ENCODE measurements around the gene EPAS1. TPM values are rescaled to one million over a fixed set of nuclear protein-coding genes. Genes with fewer than 3 reads are reported as not detected.
A peak's percentile ranks its signal among the peaks of the same experiment; 100 is the strongest.

The EPAS1 gene
- total and polyA plus RNA-seq, 8 donors, result 35.6 to 165 (median 76.0) TPM

GRCh38 chr2:46334389-46335271, 37.4 kb downstream of the EPAS1 start:
- H3K4me3 ChIP-seq, result peak overlapping the region in 1 of 4 donors; percentile 21
- peak overlapping the region in 3 of 4 donors; percentile 6 to 75 (median 69) for H3K27ac ChIP-seq
- no peak for DNase-seq
- no peaks in the 10 kb centered on the region for H3K9me3 ChIP-seq
- WGBS, 2 donors, result 56 to 63% methylated on average over 6 of the region's 6 CpGs
- H3K27me3 ChIP-seq, result no peaks in the 10 kb centered on the region
- H3K36me3 ChIP-seq, result no peaks in the 10 kb centered on the region
- H3K4me1 ChIP-seq, result peaks cover 86 to 94% (median 89%) of the 10 kb centered on the region in 3 donors
- ATAC-seq, result no peak
- no peak for FAIRE-seq
- no peak for TF ChIP-seq CTCF (IDR thresholded peaks at IDR 0.05)
- intact Hi-C loops (cut with DNase I), result no loop called here

GRCh38 chr2:46335391-46336282, 38.4 kb downstream of the EPAS1 start:
- DNase-seq (peak in 3 of 6 donors; percentile 42 to 61 (median 51)), FAIRE-seq (no peak), ATAC-seq (peak; percentile 34 to 51 (median 44))
- Histone ChIP-seq H3K9me3 (no peaks in the 10 kb centered on the region), H3K27me3 (no peaks in the 10 kb centered on the region), H3K36me3 (no peaks in the 10 kb centered on the region), H3K27ac (peak overlapping the region; percentile 43 to 75 (median 58)), H3K4me3 (peak overlapping the region in 2 of 4 donors; percentile 15 to 21), H3K4me1 (peaks cover 85 to 93% (median 89%) of the 10 kb centered on the region in 3 donors)
- intact Hi-C loops (cut with DNase I), result no loop called here
- WGBS, 2 donors, result 9 to 10% methylated on average over 22 of the region's 22 CpGs
- no peak for TF ChIP-seq CTCF (IDR thresholded peaks at IDR 0.05)

GRCh38 chr2:46336283-46336959, 39.2 kb downstream of the EPAS1 start:
- intact Hi-C loops (cut with DNase I), result no loop called here
- FAIRE-seq (no peak), DNase-seq (no peak), ATAC-seq (peak in 3 of 4 donors; percentile 2 to 8 (median 7))
- Histone ChIP-seq H3K27me3 (no peaks in the 10 kb centered on the region), H3K36me3 (no peaks in the 10 kb centered on the region), H3K4me1 (peaks cover 79 to 85% (median 82%) of the 10 kb centered on the region in 3 donors), H3K9me3 (no peaks in the 10 kb centered on the region), H3K4me3 (no peak overlapping the region), H3K27ac (peak overlapping the region; percentile 43 to 75 (median 58))
- TF ChIP-seq CTCF (IDR thresholded peaks at IDR 0.05), result no peak
- WGBS, 2 donors, result 24 to 25% methylated on average over 4 of the region's 4 CpGs

GRCh38 chr2:46337208-46337994, 40.2 kb downstream of the EPAS1 start:
- WGBS, 2 donors, result 43 to 46% methylated on average over 11 of the region's 11 CpGs
- H3K4me3 ChIP-seq, result no peak overlapping the region
- peak; percentile 41 to 56 (median 45) for ATAC-seq
- peak overlapping the region in 3 of 4 donors; percentile 23 to 75 (median 69) for H3K27ac ChIP-seq
- no peaks in the 10 kb centered on the region for H3K27me3 ChIP-seq
- H3K4me1 ChIP-seq, result peaks cover 74 to 80% (median 77%) of the 10 kb centered on the region in 3 donors
- intact Hi-C loops (cut with DNase I), result no loop called here
- FAIRE-seq, result no peak
- H3K9me3 ChIP-seq, result no peaks in the 10 kb centered on the region
- no peaks in the 10 kb centered on the region for H3K36me3 ChIP-seq
- DNase-seq, result peak in 2 of 6 donors; percentile 53 to 55
- TF ChIP-seq CTCF (IDR thresholded peaks at IDR 0.05), result no peak
